ENCODE data around the gene ENSA.
"Not testable (repeated sequence)": the region's sequence is repeated elsewhere in the genome, so short reads cannot be mapped to it uniquely, and the experiment has no call there.

Gene ENSA, protein sequence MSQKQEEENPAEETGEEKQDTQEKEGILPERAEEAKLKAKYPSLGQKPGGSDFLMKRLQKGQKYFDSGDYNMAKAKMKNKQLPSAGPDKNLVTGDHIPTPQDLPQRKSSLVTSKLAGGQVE

DNA sequence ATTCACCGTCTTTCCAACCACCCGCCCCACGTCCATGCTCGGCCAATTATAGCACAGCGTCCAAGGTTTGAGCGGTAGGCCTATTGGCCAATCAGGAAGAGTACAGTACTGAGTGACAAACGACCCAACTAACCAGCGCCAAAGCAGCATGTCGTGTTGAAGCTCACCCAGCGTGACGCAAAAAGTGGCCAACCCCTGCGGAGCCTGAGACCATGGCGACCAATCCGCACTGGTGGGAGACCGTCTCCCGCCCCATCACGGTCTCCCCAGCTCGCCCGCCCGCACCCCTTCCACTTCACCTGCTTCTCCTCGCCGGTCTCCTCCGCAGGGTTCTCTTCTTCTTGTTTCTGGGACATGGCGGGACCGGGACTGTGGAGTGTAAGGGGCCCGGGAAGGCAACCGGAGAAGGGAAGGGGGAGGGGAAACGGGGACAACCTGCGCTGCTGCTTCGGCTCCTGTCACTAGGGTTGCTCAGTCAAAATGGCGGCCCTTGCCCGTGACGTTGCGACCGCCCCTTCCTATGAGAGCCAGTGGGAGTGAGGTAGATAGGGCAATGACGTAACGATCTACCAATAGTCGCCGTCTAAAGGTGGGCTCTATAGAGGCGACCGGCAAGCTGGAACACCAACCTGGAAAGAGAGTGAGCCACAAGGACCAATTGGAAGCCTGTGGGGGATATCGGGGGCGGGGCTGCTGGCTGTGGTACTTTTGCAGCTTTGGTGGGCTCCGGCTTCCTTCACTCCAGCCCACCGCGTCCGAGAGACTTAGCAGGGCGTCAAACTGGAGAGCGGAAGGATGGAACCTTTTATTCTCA, at the start of gene ENSA:
TSS of gene ENSA (minus strand) at position 498 of the 814 bp plus-strand sequence. CDS start at position 356, 142 bp downstream.
- peak; percentile 99 for DNase-seq

GRCh38 chr1:150678988-150679387, 49.6 kb upstream of the ENSA start:
- no peak for DNase-seq

DNA sequence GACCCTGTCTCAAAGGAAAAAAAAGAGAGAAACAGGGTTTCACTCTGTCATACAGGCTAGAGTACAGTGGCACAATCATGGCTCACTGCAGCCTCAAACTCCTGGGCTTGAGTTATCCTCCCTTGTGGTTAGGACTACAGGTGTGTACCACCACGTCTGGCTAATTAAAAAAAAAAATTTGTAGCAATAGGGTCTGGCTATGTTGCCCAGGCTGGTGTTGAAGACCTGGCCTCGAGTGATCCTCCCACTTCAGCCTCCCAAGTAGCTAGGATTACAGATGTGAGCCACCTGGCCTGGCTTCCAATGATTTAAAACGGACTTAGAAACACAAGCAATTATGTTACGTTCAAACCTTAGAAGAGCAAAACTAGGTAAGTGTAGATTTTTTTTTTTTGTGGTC, 45.5 kb upstream of the ENSA start:
- no peak for DNase-seq

GRCh38 chr1:150663321-150663720, 33.9 kb upstream of the ENSA start:
- DNase-seq, result no peak

GRCh38 chr1:150662811-150663210, 33.4 kb upstream of the ENSA start:
- DNase-seq, result no peak

DNA sequence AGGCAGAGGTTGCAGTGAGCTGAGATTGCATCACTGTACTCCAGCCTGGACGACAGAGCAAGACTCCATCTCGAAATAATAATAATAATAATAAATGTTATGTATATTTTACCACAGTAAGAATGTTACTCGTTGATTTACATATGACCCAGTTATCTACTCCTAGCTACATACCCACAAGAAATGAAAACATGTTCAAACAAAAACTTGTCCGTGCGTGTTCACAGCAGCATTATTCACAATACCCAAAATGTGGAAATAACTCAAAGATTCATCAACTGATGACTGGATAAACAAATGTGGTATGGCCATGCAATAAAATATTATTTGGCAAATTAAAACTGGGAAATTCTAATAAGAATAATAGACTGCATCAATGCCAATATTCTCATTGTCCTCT, 31.7 kb upstream of the ENSA start:
- DNase-seq, result no peak

DNA sequence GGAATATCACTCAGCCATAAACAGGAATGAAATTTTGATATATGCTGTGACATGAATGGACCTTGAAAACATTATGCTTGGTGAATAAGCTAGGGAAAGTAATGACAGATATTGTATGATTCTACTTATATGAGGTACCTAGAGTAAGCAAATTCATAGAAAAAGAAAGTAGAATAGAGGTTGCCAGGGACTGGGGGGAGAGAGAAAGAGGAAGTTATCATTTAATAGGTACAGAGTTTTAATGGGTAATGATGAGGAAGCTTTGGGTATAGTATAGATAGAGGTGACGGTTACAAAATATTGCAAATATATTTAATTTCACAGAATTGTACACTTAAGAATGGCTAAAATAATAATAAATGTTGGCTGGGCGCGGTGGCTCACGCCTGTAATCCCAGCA, 31.2 kb upstream of the ENSA start:
- DNase-seq, result no peak

DNA sequence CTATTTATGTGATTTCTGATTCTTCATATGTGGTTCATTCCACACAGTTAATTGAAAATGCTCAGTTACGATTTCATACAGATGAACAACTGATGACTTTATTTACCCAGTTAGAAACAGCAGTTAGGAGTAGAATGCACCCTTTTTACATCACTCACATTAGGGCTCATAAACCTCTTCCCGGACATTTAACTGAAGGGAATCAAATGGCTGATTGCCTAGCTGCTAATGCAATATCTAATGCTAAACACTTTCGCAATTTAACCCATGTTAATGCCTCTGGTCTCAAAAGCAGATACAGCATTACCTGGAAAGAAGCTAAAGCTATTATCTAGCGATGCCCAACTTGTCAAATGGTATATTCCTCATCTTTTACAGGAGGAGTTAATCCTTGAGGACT, 27.7 kb upstream of the ENSA start:
- DNase-seq, result not testable (repeated sequence)

GRCh38 chr1:150654635-150655034, 25.2 kb upstream of the ENSA start:
- DNase-seq, result not testable (repeated sequence)

- no peak for DNase-seq
Measured at GRCh38 chr1:150650193-150650592, 20.8 kb upstream of the ENSA start.

- no peak for DNase-seq
Measured at GRCh38 chr1:150649441-150650075, 20.1 kb upstream of the ENSA start.

DNA sequence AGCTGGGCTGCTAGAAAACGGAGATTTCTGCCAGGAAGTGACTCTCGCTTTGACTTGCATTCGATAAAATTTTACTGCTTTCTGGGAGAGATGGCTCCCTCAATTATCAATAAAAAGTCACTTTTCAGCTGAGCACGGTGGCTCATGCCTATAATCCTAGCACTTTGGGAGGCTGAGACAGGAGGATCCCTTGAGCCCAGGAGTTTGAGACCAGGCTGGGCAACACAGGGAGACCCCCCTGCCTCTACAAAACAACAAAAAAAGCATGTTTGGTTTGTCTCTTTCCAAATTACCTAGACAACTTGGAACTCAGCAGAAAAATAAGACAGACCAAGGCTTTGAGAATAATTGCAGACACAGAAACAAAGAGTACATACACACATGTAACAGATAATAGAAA, 12.9 kb upstream of the ENSA start:
- DNase-seq, result no peak

DNA sequence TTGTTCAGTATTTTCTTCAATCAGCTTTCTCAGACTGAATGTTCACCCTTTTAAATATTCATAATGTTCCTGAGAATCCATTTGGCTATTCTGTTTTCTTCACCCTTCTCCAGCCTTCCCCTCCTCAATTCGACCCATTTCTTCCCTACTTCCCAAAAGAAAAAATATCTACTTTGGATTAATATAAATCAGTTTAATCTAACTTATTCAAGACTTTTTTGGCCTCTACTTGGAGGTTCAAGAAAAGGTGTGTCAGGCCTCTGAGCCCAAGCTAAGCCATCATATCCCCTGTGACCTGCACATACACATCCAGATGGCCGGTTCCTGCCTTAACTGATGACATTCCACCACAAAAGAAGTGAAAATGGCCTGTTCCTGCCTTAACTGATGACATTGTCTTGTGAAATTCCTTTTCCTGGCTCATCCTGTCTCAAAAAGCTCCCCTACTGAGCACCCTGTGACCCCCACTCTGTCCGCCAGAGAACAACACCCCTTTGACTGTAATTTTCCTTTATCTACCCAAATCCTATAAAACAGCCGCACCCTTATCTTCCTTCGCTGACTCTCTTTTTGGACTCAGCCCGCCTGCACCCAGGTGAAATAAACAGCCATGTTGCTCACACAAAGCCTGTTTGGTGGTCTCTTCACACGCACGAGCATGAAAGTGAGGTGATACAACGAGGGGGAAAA, 11.9 kb upstream of the ENSA start:
- DNase-seq, result not testable (repeated sequence)

DNA sequence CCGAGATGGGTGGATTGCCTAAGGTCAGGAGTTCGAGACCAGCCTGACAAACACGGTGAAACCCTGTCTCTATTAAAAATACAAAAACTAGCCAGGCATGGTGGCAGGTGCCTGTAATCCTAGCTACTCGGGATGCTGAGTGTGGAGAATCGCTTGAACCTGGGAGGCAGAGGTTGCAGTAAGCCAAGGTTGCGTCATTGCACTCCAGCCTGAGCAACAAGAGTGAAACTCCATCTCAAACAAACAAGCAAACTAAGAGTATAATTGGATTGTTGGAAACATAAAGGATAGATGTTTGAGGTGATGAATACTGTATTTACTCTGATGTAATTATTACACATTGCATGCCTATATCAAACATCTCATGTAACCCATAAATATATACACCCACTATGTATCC, 9.0 kb upstream of the ENSA start:
- DNase-seq, result not testable (repeated sequence)

- peak; percentile 54 for DNase-seq
Measured at GRCh38 chr1:150634839-150635622, 5.6 kb upstream of the ENSA start.

DNA sequence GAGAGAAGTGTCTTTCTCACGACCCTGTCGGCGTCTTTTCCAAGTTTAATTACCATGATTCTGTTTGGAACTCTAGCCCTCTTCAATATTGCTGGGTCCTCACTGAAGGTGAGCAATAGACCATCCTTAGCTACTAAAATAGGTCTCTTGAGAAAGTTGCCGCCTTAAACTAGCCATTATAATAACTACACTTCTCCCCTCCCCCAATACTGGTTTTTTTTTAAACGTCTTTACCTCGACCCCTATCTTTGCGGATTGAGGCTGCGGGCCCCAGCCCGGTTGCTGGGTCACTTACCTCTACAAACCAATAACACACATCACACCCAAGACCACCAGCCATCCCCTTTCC, 672 bp downstream of the ENSA start:
- DNase-seq, result no peak

DNA sequence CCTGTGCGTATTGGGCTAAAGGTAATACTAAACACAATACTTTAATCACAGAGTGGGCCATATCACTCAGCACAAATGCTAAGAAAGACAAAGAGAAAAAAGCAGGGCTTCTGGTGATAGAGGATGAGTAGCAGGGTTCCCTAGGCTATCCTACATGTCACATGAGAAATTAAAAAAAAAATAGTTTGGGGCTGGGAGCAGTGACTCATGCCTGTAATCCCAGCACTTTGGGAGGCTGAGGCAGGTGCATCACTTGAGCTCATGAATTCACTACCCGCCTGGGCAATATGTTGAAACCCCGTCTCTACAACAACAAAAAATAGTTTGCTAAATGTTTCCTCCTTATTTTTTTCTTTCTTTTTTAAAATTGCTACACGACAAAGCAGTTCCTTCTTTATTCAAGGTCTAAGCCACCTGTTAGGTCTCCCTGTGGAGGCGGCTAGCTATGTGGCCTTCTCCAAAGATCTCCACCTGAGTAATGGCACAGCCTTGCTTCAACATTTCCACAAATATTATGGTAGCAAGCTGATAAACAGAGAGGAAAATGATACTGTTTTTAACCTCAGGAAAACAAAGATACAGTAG, 1.5 kb downstream of the ENSA start:
- DNase-seq, result no peak

DNA sequence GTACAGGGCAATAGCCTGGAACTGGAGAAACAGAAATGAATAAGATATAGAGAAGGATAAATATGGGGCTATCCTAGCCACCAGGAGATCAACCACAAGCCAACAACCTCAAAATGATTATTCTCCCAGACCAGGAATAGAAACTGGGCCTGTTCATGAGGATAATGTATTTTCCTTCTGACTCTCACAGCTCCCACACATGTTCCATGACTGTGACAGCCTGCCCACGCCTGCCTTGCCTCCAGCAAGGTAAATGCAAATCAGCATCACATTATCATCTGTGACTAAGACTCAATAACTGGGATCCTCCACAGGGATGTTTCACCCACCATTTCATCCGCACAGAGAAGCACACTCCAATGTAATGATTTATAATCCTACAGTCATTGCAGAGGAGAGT, 3.3 kb downstream of the ENSA start:
- no peak for DNase-seq

- DNase-seq, result not testable (repeated sequence)
Measured at GRCh38 chr1:150624546-150624945, 4.9 kb downstream of the ENSA start.

DNA sequence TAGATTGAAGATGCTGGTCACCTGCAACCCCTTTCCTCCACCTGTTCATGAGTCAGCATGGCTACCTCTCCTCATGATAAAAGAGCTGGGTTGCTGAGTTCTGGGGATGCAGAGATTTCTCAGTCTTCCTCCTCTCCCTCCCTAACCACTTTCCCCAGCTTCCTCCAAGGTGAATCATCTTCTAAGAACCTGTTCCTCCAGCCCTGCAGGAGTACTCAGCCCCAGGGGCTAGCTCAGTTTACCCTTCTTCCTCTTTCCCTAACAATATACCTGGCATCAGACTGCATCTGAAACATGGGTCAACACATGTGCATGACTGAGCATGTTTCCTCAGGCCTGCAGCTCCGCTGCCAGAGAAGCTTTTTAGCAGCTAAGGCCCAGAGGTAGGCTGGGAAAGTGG, 5.3 kb downstream of the ENSA start:
- DNase-seq, result not testable (repeated sequence)

- DNase-seq, result no peak
Measured at GRCh38 chr1:150622303-150622975, 7.0 kb downstream of the ENSA start.

Data from MV-4-11 (cell line).